GM19025 (cell line): ENCODE measurements around the gene TXNRD2.
"Not testable (repeated sequence)": the region's sequence is repeated elsewhere in the genome, so short reads cannot be mapped to it uniquely, and the experiment has no call there.

Experiments used
- ATAC-seq: cut with Tn5 transposase; IDR thresholded peaks from one replicate; pipeline ENCODE4 v1.9.1; 2021; ENCODE audit warnings: mild to moderate bottlenecking, low read depth, moderate library complexity; ENCODE audit not compliant: unreplicated experiment

TXNRD2 gene

GRCh38 chr22:19930551-19931486 lies 10.8 kb downstream of the TXNRD2 start:
- ATAC-seq = no peak

- ATAC-seq = no peak
Measured at GRCh38 chr22:19929586-19930550, 11.8 kb downstream of the TXNRD2 start.

- ATAC-seq = no peak
Measured at GRCh38 chr22:19928207-19928606, 13.4 kb downstream of the TXNRD2 start.

- ATAC-seq = no peak
Measured at GRCh38 chr22:19927696-19928095, 13.9 kb downstream of the TXNRD2 start.

GRCh38 chr22:19926028-19926427 lies 15.6 kb downstream of the TXNRD2 start:
- ATAC-seq = not testable (repeated sequence)

GRCh38 chr22:19923914-19924513 lies 17.6 kb downstream of the TXNRD2 start:
- no peak for ATAC-seq

GRCh38 chr22:19921544-19922081 lies 20.0 kb downstream of the TXNRD2 start:
- no peak for ATAC-seq

GRCh38 chr22:19919701-19920363 lies 21.8 kb downstream of the TXNRD2 start:
- no peak for ATAC-seq

- ATAC-seq = no peak
Measured at GRCh38 chr22:19918332-19919106, 23.1 kb downstream of the TXNRD2 start.

- ATAC-seq = no peak
Measured at GRCh38 chr22:19917389-19918138, 24.1 kb downstream of the TXNRD2 start.

GRCh38 chr22:19916941-19917340 lies 24.7 kb downstream of the TXNRD2 start:
- no peak for ATAC-seq

GRCh38 chr22:19916006-19916405 lies 25.6 kb downstream of the TXNRD2 start:
- ATAC-seq = no peak

GRCh38 chr22:19915287-19915954 lies 26.2 kb downstream of the TXNRD2 start:
- no peak for ATAC-seq

GRCh38 chr22:19914201-19914943 lies 27.2 kb downstream of the TXNRD2 start:
- ATAC-seq = no peak

GRCh38 chr22:19913337-19913936 lies 28.2 kb downstream of the TXNRD2 start:
- ATAC-seq = no peak

GRCh38 chr22:19912271-19912999 lies 29.2 kb downstream of the TXNRD2 start:
- ATAC-seq = no peak
